GM18951 (cell line): ENCODE data around the gene HOXA7.

Experiments
- POLR2A ChIP-seq: IDR thresholded peaks from 4 replicates; pipeline ENCODE4 v1.6.1; 2011; ENCODE audit warnings: mild to moderate bottlenecking; ENCODE audit not compliant: insufficient read length, insufficient read depth; ENCODE audit errors: extremely low read depth
- in situ Hi-C: fragments of 300-500 bp; cut with MboI; formaldehyde crosslinking; loops from one replicate; pipeline ENCODE4 v1.12.0; 2022; ENCODE audit warnings: low sequenced_read_pairs, mixed read lengths, inconsistent platforms; ENCODE audit not compliant: unreplicated experiment

The HOXA7 gene

DNA sequence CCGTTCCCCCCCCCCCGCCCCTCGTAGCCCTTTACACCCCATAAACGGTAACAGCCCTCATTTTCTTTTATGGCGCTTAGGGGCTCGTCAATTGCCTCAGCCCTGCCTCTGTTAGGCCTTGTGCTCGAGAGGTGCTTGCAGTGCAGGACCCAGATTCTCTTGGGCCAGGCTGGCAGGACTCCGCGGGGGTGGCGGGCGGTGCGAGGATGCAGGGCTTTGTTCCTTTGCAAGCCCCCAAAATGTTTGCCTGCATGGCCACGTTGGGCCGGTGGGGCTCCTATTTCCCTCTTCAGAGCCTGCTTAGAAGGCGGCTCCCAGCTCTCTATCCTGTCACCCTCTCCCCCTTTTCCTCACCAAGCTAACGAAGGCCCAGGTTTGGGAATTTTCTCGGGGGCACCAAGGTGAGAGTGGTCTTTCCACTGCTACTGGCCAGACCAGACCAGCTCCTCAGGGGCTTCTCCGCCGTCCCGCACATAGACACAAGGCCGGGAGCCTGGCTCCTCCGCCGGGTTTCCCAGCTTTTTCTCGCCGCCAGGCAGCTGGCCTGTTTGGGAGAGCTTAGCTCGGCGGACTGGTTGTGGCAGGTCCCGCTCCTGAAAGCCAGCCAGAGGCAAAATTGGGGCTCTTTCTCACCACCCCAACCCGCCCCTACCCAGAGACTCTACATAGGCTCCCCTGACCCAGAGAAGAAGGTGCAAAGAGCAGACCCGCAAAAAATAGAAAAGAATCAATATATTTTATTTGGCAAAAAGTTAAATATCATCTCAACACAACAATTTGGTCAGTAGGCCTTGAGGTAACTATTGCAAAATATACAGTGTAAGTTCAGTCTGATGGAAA is 5.5 kb upstream of the HOXA7 start:
- TF ChIP-seq POLR2A, result no peak
- in situ Hi-C loops, result no loop called here

DNA sequence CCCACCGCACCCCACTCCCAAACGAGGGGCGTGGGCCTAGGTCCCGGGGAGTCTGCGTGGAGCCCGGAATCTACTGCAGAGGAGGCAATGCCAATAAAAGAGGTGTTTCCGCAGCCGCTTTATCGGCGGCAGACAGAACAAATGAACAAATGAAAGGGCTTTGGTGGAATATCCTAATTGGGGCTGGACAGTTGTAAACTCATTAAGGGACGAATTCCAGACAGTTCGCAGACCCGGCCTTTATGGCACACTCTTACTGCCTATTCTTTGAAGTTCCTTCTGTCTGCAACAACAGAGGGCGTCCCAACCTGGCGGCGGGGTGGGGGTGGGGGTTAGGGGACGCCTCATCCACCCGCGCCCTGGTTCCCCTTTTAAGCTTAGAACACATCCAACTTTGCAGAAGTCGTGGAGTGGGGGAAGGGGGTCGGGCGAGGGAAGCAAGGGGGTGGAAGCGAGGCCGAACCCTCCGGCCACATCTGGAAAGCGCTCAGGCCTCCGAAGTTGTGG is 4.8 kb upstream of the HOXA7 start:
- no peak for TF ChIP-seq POLR2A
- in situ Hi-C loops, result no loop called here

- TF ChIP-seq POLR2A, result no peak
- in situ Hi-C loops, result no loop called here
Observed at GRCh38 chr7:27160546-27161213, 4.2 kb upstream of the HOXA7 start.

DNA sequence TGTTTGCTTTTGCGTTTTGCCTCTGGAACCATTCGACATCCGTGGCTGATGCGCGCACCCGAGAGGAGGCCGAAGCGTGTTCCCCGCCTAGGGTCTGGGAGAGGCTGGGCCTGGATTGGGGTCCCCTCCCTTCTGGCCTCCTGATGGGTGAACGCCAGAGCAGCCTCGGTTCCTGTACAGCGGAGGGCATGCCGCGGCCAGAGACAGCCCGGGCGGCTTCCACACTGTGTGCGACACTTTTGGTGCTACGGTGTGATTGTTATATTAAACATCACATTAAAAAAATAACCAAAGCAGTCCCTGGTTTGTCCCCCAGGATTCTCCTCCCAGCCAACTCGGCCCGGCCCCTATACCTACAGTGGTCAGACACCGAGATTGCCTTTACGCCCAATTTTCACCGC is 3.7 kb upstream of the HOXA7 start:
- in situ Hi-C loops, result no loop called here
- TF ChIP-seq POLR2A, result no peak

- in situ Hi-C loops, result loop anchor here (10.0 kb wide), 1 partner anchor 785 kb away; no protein-coding TSS in a partner anchor
- TF ChIP-seq POLR2A, result no peak
Observed at GRCh38 chr7:27159266-27160144, 3.0 kb upstream of the HOXA7 start.

DNA sequence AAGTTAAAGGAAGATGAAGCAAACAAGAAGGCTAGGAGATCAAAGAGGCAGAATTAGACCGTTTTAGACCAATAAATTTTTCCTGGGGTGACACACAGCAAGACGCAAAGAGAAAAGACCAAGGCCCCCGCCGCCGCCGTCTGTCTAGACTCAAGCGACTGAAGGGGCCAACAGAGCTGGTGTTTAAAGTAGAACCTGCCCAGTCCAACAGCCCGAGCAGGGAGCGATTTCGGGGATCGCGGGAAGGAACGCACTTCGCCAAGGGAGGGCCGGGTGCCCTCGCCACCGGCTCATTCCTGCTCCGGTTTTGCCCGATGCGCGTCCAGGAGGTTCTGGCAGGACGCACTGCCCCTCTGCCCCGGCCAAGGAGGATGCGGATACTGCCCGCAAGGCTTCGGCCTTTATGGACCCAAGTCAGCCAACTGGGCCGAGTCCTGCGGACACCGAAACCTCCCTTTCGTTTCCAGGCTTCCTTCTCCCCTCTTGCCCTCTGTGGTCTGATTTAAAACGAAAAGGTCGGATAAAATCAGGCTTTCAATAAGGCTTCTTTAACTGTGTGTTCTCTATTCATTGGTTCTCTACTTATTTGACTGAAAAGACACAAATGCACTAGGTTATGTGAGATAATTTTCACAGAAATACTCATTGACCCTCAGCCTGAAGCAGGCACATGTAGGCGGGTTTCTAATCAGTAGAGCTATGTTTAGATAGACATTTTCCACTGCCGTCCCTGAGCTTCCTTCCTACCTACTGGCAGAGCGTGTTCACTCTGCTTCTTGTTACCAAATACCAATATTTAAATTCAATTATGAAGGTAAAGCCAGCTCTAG is 2.2 kb upstream of the HOXA7 start:
- TF ChIP-seq POLR2A, result no peak
- in situ Hi-C loops, result loop anchor here (10.0 kb wide), 1 partner anchor 784 kb away; no protein-coding TSS in a partner anchor

- in situ Hi-C loops, result loop anchor here (10.0 kb wide), 1 partner anchor 783 kb away; no protein-coding TSS in a partner anchor
- TF ChIP-seq POLR2A, result no peak
Observed at GRCh38 chr7:27157702-27158431, 1.4 kb upstream of the HOXA7 start.

DNA sequence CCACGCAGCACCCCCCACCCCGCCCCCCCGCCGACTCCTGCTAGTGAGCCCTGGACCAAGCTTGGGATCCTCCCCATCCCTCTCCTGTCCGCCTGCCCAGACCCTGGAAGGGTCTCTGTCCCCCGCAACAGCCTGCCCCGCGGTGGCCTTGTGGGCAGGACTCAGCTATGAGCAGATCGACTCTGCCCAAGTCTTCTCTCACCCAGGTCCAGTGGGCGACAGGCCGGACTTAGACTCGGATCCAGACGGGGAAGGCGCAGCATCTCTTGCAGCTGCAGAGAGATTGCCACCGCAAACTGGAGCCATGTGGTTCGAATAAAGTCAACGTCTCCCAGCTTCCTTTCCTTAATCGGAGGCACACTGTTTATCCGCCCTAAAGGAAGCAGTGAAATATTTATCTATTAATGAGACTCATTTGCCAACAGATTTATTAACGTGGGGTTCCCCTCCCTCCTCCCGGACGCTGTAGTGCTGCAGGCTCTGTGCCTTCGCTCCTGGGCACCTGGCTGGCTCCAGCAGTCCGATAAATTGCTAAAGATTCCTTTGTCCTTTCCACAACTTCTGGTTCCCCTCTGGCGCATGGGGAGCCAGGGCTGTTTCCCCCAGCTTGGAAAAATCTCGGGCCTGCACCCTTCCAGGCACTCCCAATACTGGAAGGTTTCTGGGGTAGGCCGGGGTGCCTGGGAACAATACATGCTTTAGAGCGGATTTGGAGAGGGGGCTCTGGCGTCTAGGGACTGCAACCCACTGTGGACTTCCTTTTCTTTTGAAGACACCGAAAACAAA is 634 bp upstream of the HOXA7 start:
- no peak for TF ChIP-seq POLR2A
- in situ Hi-C loops, result loop anchor here (10.0 kb wide), 1 partner anchor 782 kb away; no protein-coding TSS in a partner anchor

DNA sequence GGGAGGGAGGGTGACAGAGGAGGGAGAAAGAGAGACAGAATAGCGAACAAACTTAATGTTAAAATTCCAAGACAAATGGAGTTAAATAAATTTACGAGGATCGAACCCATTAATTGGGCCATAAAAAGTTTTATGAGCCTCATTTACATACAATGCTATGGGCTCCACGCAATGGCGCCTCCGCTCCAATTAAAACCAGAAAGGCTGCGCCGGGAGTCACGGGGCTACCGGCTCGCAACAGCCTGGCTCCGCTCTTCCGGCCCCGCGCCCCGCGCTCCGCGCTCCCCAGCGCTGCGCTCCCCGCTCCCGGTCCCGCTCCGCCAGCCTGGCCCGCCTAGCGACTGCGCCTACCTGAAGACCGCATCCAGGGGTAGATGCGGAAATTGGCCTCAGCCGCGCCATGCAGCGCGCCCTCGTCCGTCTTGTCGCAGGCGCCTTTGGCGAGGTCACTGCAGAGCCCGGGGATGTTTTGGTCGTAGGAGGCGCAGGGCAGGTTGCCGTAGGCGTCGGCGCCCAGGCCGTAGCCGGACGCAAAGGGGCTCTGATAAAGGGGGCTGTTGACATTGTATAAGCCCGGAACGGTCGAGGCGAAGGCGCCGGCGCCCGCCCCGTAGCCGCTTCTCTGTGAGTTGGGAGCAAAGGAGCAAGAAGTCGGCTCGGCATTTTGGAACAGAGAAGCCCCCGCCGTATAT is 513 bp downstream of the HOXA7 start:
- TF ChIP-seq POLR2A, result no peak
- in situ Hi-C loops, result loop anchor here (10.0 kb wide), 1 partner anchor 781 kb away; no protein-coding TSS in a partner anchor
